GM21360 (cell line): ENCODE data around the gene CUX1.
"Not testable (repeated sequence)": the region's sequence is repeated elsewhere in the genome, so short reads cannot be mapped to it uniquely, and the experiment has no call there.

Source experiments
- ATAC-seq: cut with Tn5 transposase; IDR thresholded peaks from one replicate; pipeline ENCODE4 v1.9.1; 2021; ENCODE audit warnings: mild to moderate bottlenecking, moderate library complexity; ENCODE audit not compliant: unreplicated experiment

CUX1 gene

DNA sequence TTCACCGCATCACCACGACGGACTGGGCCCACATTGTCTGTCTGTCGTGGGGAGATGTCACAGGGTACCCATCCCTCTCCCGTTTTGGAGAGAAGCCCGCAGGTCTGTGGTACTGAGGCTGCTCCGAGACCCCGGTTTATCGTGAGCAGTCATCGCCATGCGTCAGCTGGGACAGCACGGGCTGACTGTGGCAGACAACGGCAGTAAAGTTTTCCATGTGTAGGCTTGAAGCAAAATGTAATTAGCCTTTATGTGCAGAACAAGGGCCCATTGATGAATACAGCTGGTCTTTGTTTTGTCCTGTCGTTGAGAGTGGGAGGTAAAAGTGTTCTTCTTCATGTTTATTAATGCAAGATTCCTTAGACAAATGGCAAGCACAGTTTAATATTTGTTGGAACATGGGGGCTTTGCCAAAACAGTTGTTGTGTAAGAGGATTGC lies 301.8 kb downstream of the CUX1 start:
- no peak for ATAC-seq

DNA sequence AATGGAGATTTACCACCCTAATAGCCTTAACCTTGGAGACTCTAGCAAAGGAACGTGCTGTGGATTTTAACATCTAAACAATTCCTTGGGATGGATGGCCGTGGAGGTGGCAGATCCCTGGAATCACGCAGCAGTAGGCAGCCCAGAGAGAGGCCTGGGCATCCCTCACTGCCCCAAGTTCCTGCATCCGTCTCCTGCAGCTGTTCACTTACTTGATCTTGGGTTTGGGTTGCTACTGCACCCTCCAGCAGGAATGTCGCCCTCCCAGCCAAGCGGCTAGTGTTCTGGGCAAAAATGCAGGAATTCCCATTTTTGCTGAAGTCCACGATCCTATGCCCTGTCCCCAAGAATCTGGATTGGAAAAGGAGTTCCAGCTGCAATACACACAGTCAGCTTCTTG lies 302.5 kb downstream of the CUX1 start:
- ATAC-seq = no peak

DNA sequence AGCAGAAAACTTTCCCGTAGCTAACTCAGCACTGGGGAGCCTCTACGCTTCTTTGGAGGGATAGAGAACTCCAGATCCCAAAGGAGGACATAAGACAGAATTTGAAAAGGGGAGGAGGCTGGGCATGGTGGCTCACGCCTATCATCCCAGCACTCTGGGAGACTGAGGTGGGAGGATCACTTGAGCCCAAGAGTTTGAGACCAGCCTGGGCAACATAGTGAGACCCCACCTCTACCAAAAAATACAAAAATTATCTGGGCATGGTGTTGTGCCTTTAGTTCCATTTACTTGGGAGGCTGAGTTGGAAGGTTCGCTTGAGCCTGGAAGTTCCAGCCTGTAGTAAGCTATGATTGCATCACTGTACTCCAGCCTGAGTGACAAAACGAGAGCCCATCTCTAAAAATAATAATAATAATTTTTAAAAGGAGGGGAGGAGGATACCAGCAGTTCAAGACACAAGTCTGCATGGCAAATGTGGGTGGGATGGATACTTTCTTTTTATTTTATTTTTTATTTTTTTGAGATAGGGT lies 303.3 kb downstream of the CUX1 start:
- no peak for ATAC-seq

DNA sequence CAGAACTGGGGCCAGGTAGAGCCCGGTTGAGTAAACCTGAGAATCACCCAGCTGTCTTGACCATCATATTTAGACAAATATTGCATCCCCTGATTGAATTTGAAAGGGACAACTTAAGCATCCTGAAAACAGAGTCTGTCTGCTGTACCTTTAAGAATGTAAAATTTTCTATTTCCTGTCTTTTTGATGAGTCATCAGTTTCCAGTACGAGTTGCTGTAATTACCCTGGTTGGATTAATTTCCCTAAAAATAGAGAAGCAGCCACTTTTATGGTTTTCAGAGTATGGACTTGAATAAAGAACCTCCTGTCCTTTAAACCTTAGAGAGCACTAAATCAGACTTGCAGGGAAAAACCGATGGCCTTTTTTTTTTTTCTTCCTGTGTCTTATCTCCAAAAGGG lies 304.6 kb downstream of the CUX1 start:
- no peak for ATAC-seq

DNA sequence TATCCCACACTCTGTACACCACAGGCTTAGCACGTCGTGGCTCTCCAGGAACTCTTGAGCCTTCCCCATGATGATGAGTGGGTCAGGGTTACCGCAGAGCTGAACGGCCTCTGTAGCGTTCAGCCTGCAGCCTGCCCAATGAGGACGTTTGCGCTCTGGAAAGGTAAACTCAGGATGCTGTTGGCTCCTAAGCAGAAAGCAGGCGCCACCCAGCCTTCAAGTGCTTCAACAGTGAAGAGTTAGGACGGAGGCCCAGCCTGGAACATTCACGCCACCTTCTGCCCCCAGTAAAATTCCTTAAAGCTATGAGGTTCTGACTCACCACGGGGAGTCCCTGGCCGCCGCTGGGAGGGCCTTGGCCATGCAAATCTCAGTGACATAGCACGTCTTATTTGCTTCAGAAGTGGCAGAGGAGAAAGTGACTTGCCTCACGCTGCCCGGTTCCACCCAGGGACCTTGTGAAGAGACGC lies 307.7 kb downstream of the CUX1 start:
- peak; percentile 55 for ATAC-seq

DNA sequence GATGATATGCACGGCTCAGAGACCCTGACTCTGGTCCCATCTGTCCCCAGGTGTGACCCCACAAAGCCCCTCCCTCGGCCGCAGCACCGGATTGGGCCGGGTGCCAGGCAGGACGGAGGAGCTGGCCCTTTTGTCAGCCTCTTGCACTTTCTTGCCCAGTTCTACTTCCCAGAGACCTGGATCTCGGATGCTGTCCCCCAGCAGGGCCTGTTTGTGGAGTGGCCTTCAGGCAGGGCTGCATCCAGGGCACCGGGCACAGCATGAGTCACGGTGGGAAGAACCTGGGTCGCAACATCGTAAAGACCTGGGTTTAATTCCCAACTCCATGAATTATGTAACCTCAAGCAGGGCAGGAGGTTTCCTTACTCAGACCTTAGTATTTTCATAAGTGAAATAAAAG lies 310.9 kb downstream of the CUX1 start:
- ATAC-seq = no peak

DNA sequence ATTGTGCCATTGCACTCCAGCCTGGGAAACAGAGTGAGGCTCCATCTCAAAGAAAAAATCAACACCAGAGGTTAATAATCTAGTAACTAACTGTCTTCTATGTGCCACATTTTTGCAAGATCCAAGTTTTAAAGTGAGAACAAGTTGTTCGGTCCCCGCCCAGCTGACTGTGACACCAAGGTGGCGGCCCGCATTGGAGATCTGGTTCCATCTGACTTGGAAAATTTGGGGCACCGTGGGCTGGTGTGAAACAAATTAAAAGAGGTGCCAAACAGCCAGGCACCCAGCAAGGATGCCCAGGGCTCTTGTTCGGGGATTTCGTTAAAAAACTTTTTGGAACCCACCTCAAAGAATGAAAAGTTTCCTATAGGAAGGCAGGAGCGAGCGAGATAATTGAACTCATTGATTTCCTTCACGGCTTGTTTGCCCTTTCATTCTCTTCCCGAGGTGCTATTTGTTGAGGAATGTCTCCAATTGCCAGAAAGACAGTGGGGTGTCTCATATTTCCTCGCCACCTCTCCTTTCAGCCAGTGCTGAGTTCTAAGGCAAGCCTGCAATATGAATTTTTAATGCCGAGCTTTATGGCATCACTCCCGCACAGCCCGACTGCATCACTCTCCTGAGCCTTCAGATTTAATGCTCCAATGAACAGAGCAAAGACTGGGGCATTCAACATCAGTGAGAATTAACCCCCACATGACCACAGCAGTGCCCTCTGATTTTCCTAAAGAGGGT lies 312.4 kb downstream of the CUX1 start:
- no peak for ATAC-seq

DNA sequence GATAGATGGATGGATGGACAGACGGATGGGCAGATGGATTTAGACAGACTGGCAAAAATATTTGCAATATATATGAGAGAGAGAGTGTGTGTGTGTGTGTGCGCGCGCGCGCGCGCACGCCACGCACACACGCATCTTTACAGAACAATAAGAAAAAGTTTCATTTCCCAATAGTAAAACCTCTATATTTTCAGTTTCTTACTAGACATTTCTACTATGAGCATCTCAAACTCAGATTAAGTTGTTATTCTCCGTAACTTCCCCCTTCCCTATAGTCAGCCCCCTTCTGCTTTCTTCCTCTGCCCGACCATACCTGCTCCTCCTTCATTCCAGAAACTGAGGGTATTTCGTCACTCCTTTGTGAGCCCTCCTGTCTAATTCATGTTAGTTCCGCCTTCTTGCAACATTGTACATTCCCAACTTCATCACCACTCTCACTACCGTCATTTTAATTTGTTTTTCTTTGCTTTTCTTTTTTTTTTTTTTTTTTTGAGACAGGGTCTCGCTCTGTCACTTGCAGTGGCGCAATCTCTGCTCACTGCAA lies 314.9 kb downstream of the CUX1 start:
- no peak for ATAC-seq

DNA sequence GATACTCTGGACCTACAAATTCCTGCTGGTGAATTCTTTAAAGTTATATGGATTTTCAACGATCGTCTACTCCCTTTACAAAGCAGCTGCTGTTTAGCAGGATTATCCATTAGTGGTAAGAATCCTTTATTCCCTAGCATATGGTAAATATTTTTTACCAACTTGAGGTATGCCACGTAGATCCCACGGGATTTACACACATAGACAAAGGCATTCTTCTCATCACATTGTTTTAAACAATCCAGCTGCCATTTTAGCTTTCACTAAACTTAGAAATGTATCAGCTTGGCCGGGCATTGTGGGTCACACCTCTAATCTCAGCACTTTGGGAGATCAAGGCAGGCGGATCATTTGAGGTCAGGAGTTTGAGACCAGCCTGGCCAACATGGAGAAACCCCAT lies 321.2 kb downstream of the CUX1 start:
- no peak for ATAC-seq

DNA sequence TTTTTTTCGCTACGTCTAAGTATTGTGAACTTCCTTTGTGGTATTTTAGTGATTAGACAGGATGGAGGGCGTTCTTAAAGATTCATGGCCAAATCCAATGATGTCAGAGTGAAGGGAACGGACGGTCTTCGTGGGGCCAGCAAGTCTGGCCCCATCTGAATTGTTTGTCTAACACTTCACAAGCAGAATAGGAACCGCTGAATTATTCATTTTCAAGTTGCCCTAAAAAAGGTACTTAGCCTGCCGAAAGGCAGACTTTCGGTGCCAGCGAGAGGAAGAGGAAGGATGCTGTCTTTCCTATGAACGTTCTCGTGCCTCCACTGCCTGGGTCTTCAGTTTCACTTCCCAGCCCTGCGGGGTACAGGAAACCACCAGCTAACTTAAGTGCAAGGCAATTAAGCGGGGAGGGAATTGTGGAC lies 323.5 kb downstream of the CUX1 start:
- ATAC-seq = no peak

DNA sequence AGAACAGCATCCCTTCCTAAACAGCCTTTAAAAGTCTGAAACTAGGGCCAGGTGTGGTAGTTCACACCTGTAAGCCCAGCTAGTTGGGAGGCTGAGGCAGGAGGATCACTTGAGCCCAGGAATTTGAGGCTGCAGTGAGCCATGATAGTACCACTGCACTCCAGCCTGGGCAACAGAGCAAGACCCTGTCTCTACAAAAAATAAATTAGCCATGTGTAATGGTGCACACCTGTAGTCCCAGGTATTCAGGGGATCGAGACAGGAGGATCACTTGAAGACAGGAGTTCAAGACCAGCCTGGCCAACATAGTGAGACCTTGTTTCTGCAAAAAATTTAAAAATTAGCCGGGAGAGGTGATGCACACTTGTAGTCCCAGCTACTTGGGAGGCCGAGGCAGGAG lies 325.0 kb downstream of the CUX1 start:
- ATAC-seq = not testable (repeated sequence)

DNA sequence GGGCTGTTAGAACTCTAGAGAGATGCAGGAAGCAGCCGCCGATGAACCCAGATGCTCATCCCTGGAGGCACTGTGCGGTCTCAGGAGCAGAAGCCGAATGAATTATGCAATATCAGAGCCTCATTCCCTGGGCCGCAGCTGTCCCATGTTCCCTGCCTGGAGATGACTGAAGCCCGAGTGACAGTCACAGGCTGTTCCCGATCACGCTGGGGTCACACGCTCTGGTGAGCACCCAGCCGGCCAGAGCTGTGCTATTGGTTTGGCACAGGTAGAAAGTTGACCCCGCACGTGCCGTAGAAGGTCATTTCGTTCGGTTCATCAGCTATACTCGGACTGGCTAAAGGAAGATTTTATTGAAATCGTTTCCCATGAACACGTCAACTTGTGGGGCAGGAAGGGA lies 328.7 kb downstream of the CUX1 start:
- ATAC-seq = no peak

DNA sequence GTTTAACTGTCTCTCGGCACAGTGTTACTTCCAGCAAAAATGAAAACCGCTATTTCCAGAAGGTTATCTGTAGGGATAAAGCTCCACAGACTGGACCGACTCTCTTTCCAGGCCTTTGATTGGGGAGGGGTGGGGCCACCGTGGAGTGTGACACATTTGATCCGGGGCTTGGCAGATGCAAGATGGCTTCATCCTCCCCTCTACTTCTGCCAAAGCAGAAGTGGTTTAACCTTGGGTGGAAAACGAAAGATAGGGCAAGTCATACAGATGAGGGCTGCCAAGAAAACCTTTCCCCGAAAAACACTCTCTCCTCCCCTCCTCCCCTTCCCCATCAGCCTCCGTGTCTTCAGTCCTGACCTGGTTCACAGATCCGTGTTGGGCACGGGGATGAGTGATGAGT lies 329.6 kb downstream of the CUX1 start:
- no peak for ATAC-seq

DNA sequence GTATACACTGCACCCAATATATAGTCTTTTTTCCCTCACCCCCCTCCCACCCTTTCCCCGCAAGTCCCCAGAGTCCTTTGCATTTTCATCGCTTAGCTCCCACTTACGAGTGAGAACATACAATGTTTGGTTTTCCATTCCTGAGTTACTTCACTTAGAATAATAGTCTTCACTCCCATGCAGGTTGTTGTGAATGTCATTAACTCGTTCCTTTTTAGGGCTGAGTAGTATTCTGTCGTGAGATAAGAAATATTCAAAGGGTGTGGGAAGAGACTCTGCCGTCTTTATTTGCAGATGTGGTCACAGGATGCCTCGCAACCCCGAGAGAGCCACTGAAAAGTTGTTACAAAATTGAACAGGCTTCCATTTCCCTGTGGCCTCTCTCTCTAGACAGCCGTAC lies 331.4 kb downstream of the CUX1 start:
- ATAC-seq = no peak

DNA sequence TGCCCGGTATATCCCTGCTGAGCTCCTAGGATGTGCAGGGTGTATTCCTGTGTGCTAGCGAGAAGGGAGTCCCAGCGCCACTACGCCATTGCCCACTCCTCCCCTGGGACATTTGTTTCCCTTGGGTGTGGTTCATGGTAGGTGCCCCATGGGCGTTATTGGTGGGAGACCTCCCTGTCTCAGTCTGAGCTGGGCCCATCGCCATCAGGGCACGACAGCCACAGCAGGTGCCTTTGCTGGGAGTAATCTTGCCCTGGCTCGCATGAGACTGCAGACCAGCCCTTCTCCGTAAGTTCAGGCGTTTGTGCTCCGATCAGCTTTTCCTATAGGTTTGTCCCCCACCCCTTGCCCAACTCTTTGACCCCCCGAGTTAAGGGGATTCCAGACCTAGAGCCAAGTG lies 332.0 kb downstream of the CUX1 start:
- no peak for ATAC-seq

DNA sequence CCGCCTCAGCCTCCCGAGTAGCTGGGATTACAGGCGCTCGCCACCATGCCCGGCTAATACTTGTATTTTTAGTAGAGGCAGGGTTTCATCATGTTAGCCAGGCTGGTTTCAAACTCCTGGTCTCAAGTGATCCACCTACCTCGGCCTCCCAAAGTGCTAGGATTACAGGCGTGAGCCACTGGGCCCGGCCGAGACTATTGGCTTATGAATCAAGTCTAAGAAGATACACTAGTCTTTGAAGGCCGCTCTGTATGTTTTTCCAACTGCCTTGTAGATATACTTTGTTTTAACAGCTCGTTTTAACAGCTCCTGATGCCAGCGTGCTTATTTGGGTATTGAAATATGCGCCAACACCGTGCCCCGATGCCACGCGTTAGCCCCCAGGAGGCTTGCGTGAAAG lies 332.8 kb downstream of the CUX1 start:
- ATAC-seq = no peak

DNA sequence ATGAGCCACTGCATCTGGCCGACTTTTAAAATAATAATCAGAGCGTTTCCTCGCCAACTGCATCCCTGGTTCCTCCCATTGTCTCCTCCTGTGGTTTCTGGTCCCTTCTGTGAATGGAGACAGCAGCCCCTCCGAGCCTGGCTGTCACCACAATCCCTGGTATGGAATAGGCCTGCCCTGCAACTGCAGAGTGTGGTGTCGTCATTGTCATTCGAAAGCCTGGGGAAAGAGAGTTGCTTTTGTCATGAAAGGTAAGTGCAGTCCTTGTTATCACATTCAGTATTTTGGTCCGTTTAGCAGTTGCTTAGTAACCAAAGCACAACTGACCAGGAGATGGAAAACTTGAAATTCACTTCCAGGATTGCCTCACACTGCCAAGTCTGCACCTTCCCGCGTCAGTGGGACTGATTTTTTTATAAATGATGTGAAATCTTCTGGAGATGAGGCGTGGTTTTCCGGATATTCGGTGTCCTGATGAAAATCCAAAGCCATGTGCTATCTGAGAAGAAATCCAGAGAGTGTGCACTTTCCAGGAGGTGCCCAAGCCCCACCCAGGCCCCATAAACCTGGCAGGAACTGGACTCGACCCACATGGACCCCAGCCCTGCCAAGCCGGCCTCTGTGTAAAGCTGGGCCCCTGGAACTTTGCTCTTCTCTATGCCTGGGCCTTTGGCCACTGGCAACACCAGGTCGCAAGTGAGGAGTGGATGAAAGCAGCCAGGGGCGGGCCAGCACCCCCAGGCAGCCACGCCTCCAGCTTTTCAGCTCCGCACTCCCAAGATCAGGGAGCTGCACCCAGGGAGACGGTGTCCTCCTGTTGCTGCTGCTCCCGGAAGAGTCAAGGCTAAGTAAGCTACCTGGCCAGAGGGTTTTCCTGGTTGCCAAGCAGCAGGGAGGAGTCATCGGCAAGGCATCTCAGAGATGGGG lies 335.5 kb downstream of the CUX1 start:
- ATAC-seq = no peak

DNA sequence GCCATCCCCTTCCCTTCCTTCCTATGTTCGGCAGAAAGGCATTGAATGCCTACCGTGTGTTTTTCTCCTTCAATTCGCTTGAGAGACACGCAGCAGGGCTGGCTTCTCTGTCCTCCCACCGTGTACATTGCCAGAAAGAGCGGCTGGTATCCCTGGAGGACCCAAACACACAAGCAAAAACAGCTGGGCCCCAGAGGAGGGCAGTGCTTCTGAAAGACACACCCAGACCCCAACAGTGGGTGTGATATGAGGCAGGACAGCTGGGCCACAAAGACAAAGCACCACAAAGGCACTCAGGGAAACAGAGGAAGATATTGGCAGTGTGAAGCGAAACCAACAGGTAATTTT lies 336.1 kb downstream of the CUX1 start:
- no peak for ATAC-seq

DNA sequence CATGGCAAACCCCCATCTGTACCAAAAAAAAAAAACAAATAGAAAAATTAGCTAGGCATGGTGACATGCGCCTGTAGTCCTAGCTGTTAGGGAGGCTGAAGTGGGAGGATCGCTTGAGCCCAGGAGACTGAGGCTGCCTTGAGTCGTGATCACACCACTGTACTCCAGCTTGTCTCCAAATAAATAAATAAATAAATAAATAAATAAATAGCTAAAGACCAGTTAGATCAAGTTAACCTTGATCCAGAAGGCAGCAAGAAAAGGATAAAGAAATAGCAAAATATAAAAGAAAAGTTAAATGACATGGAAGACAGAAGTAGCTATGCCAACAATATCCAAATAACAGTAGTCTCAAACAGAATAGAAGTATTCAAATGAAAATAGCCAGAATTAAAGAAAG lies 337.0 kb downstream of the CUX1 start:
- ATAC-seq = no peak

DNA sequence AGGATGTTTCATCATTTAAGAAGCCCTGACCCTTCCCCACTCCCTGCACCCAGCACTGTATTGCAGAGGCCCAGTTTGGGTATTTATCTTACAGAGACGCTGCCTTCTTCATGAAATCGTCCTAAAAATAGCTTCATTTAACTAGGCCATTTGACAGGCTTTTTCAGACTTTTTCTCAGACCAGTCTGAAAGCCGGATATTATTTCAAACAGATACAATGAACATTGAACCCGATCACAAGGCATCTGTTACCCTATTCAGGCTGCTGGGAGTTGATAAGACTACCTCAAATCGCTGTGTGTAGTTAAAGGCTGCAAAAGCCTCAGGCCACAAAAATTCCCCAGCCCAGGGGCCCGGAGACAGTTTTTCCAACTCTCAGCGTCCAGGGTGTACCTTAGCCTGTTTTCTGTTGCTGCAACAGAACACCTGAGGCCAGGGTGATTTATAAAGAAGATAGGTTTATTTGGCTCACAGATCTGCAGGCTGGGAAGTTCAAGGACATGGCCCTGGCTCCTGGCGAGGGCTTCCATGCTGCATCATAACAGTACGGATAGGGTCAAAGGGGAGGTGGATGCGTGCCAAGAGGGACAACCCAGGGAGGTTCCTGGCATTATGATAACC lies 338.5 kb downstream of the CUX1 start:
- ATAC-seq = no peak

DNA sequence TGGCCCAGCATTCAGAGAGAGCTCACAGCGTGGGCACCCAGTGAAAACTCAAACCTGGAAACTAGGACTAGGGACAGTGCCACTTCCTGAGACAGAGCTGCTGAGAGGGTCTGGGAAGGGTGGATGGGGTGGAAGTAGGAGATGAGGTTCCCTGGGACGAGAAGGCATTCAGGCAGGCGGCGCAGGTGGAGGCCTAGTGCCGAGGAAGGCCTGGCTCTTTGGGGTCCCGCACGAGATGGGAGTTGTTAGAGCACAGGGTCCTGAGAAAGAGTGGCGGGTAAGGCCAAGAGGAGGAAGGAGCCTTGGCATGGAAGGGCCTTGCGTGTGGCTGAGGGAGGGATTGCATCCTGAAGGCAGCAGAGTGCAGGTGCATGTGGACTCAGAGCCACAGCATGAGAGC lies 339.4 kb downstream of the CUX1 start:
- ATAC-seq = no peak
